ENCODE measurements around the gene CRB3. TPM values are rescaled to one million over a fixed set of nuclear protein-coding genes. Genes with fewer than 3 reads are reported as not detected.
"Not testable (repeated sequence)": the region's sequence is repeated elsewhere in the genome, so short reads cannot be mapped to it uniquely, and the experiment has no call there.

The CRB3 gene
- total and polyA plus RNA-seq, 12 donors = 0.28 TPM; not detected in 11

- Histone ChIP-seq H3K27ac (peak overlapping the region; percentile 32 to 94 (median 80)), H3K9me3 (no peaks in the 10 kb centered on the region), H3K36me3 (peaks cover 0 to 23% (median 2%) of the 10 kb centered on the region in 9 donors), H3K27me3 (no peaks in the 10 kb centered on the region), H3K4me1 (peaks cover 10 to 40% (median 29%) of the 10 kb centered on the region in 9 donors), H3K4me3 (peak overlapping the region in 9 of 10 donors; percentile 1 to 90 (median 39))
- peak in 1 of 9 donors; percentile 10 for TF ChIP-seq CTCF (IDR thresholded peaks at IDR 0.05)
- DNase-seq = peak; percentile 99 to 100
- WGBS, 2 donors = 5 to 6% methylated on average over 43 of the region's 43 CpGs
- peak; percentile 92 to 96 (median 96) for ATAC-seq
- intact Hi-C loops (cut with DNase I) = loop anchor here in 4 of 10 donors (1.0 to 10.0 kb wide), 4 partner anchors 32 to 52 kb away; partner anchors contain the start of genes ALKBH7 (in 3 of the 4), GTF2F1 (in 2 of the 4) and PSPN (in 1 of the 4)
Measured at GRCh38 chr19:6424939-6425731, 38.9 kb upstream of the CRB3 start.

GRCh38 chr19:6425732-6426620, 38.1 kb upstream of the CRB3 start:
- Histone ChIP-seq H3K36me3 (peaks cover 0 to 15% (median 0%) of the 10 kb centered on the region in 9 donors), H3K4me3 (peak overlapping the region in 9 of 10 donors; percentile 1 to 90 (median 30)), H3K4me1 (peaks cover 10 to 34% (median 29%) of the 10 kb centered on the region in 9 donors), H3K27me3 (no peaks in the 10 kb centered on the region), H3K27ac (peak overlapping the region; percentile 32 to 94 (median 80)), H3K9me3 (no peaks in the 10 kb centered on the region)
- intact Hi-C loops (cut with DNase I) = loop anchor here in 3 of 10 donors (1.0 to 10.0 kb wide), 4 partner anchors 33 to 53 kb away; partner anchors contain the start of genes ALKBH7 (in 3 of the 3), GTF2F1 (in 1 of the 3) and PSPN (in 1 of the 3)
- ATAC-seq (no peak), DNase-seq (no peak)
- peak in 2 of 9 donors; percentile 7 to 13 for TF ChIP-seq CTCF (IDR thresholded peaks at IDR 0.05)
- WGBS, 2 donors = 89 to 92% methylated on average over 20 to 21 of the region's 21 CpGs

- Histone ChIP-seq H3K27ac (no peak overlapping the region), H3K9me3 (no peaks in the 10 kb centered on the region), H3K36me3 (peaks cover 0 to 3% (median 0%) of the 10 kb centered on the region in 9 donors), H3K4me3 (no peak overlapping the region), H3K4me1 (peaks cover 10 to 25% (median 22%) of the 10 kb centered on the region in 9 donors), H3K27me3 (no peaks in the 10 kb centered on the region)
- no peak for ATAC-seq
- 93 to 97% methylated on average over 18 of the region's 18 CpGs for WGBS, 2 donors
- no peak for TF ChIP-seq CTCF (IDR thresholded peaks at IDR 0.05)
- DNase-seq = no peak
- intact Hi-C loops (cut with DNase I) = loop anchor here in 1 of 10 donors (10.0 kb wide), 1 partner anchor 52 kb away; the partner anchor contains the start of genes ALKBH7 and PSPN
Measured at GRCh38 chr19:6427131-6427530, 36.9 kb upstream of the CRB3 start.

GRCh38 chr19:6428692-6429418, 35.2 kb upstream of the CRB3 start:
- not testable (repeated sequence) for H3K9me3 ChIP-seq, H3K4me1 ChIP-seq, H3K27ac ChIP-seq, H3K4me3 ChIP-seq, ATAC-seq, DNase-seq, H3K27me3 ChIP-seq, H3K36me3 ChIP-seq
- WGBS, 2 donors = 91 to 92% methylated on average over 2 of the region's 2 CpGs
- intact Hi-C loops (cut with DNase I) = loop anchor here in 1 of 10 donors (10.0 kb wide), 1 partner anchor 54 kb away; the partner anchor contains the start of genes ALKBH7 and PSPN
